ENCODE measurements around the gene DLG5. TPM values are rescaled to one million over a fixed set of nuclear protein-coding genes. Genes with fewer than 3 reads are reported as not detected.

DLG5 gene
- total and polyA plus RNA-seq, 4 donors = 1.2 to 7.1 (median 4.6) TPM

GRCh38 chr10:77843264-77843663 lies 83.3 kb downstream of the DLG5 start:
- Histone ChIP-seq H3K9me3 (ENCODE audit: control insufficient read depth in 4 of 4, low read length in 3 of 4) (no peaks in the 10 kb centered on the region), H3K4me3 (ENCODE audit: low read depth in 1 of 3, low read length in 3 of 3) (no peak overlapping the region), H3K4me1 (ENCODE audit: control insufficient read depth in 4 of 4, insufficient read depth in 4 of 4, low read length in 3 of 4) (peaks cover 0 to 6% (median 3%) of the 10 kb centered on the region in 4 donors), H3K9ac (ENCODE audit: low read depth in 1 of 2, low read length in 2 of 2) (no peak overlapping the region), H3K27ac (ENCODE audit: low read depth in 1 of 2, low read length in 2 of 2) (no peak overlapping the region), H3K27me3 (ENCODE audit: control insufficient read depth in 4 of 4, insufficient read depth in 4 of 4, low read length in 3 of 4) (no peaks in the 10 kb centered on the region), H3K36me3 (ENCODE audit: control insufficient read depth in 4 of 4, insufficient read depth in 3 of 4, low read depth in 1 of 4, low read length in 3 of 4) (peaks cover 2 to 29% (median 6%) of the 10 kb centered on the region in 4 donors)
- WGBS = 97% methylated on average over 11 of the region's 11 CpGs
- DNase-seq (ENCODE audit: low spot score) = no peak
- TF ChIP-seq, protein P1, sequence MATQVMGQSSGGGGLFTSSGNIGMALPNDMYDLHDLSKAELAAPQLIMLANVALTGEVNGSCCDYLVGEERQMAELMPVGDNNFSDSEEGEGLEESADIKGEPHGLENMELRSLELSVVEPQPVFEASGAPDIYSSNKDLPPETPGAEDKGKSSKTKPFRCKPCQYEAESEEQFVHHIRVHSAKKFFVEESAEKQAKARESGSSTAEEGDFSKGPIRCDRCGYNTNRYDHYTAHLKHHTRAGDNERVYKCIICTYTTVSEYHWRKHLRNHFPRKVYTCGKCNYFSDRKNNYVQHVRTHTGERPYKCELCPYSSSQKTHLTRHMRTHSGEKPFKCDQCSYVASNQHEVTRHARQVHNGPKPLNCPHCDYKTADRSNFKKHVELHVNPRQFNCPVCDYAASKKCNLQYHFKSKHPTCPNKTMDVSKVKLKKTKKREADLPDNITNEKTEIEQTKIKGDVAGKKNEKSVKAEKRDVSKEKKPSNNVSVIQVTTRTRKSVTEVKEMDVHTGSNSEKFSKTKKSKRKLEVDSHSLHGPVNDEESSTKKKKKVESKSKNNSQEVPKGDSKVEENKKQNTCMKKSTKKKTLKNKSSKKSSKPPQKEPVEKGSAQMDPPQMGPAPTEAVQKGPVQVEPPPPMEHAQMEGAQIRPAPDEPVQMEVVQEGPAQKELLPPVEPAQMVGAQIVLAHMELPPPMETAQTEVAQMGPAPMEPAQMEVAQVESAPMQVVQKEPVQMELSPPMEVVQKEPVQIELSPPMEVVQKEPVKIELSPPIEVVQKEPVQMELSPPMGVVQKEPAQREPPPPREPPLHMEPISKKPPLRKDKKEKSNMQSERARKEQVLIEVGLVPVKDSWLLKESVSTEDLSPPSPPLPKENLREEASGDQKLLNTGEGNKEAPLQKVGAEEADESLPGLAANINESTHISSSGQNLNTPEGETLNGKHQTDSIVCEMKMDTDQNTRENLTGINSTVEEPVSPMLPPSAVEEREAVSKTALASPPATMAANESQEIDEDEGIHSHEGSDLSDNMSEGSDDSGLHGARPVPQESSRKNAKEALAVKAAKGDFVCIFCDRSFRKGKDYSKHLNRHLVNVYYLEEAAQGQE (IDR thresholded peaks at IDR 0.05) = no peak
- no peak for TF ChIP-seq JUND (IDR thresholded peaks at IDR 0.05)
- TF ChIP-seq, protein P2, sequence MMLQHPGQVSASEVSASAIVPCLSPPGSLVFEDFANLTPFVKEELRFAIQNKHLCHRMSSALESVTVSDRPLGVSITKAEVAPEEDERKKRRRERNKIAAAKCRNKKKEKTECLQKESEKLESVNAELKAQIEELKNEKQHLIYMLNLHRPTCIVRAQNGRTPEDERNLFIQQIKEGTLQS (IDR thresholded peaks at IDR 0.05) = no peak
- no peak for TF ChIP-seq TAF1 (conservative IDR thresholded peaks at IDR 0.05)
- TF ChIP-seq, protein P3, sequence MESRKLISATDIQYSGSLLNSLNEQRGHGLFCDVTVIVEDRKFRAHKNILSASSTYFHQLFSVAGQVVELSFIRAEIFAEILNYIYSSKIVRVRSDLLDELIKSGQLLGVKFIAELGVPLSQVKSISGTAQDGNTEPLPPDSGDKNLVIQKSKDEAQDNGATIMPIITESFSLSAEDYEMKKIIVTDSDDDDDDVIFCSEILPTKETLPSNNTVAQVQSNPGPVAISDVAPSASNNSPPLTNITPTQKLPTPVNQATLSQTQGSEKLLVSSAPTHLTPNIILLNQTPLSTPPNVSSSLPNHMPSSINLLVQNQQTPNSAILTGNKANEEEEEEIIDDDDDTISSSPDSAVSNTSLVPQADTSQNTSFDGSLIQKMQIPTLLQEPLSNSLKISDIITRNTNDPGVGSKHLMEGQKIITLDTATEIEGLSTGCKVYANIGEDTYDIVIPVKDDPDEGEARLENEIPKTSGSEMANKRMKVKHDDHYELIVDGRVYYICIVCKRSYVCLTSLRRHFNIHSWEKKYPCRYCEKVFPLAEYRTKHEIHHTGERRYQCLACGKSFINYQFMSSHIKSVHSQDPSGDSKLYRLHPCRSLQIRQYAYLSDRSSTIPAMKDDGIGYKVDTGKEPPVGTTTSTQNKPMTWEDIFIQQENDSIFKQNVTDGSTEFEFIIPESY (IDR thresholded peaks at IDR 0.05) = no peak

DNA sequence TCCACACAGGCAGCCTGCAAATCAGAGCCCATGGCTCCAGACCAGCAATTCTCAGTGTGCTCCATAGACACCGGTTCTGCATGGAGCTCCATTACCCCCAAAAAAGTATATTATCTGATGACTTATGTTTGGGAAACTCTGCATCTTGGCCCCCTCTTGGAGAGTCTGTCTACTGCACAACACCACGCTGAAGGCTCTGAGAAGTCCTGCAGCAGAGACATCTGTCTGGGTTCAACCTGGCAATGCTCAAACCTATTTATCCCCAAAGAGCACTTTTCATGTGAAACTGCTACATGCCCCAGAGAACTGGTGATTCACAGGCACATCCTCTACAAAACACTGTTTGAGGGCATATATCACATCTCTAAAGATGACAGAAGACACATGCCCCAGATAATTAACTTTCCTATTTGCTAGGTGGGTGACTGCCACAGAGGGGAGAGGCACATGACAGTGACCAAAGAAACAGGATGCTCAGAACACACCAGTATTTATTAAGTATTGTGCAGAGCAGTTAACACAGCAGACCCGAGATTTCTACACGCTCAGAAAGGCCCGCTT lies 83.8 kb downstream of the DLG5 start:
- Histone ChIP-seq H3K27ac (ENCODE audit: low read depth in 1 of 2, low read length in 2 of 2) (no peak overlapping the region), H3K4me1 (ENCODE audit: control insufficient read depth in 4 of 4, insufficient read depth in 4 of 4, low read length in 3 of 4) (peaks cover 0 to 6% (median 3%) of the 10 kb centered on the region in 4 donors), H3K27me3 (ENCODE audit: control insufficient read depth in 4 of 4, insufficient read depth in 4 of 4, low read length in 3 of 4) (no peaks in the 10 kb centered on the region), H3K36me3 (ENCODE audit: control insufficient read depth in 4 of 4, insufficient read depth in 3 of 4, low read depth in 1 of 4, low read length in 3 of 4) (peaks cover 2 to 29% (median 6%) of the 10 kb centered on the region in 4 donors), H3K9me3 (ENCODE audit: control insufficient read depth in 4 of 4, low read length in 3 of 4) (no peaks in the 10 kb centered on the region), H3K9ac (ENCODE audit: low read depth in 1 of 2, low read length in 2 of 2) (no peak overlapping the region), H3K4me3 (ENCODE audit: low read depth in 1 of 3, low read length in 3 of 3) (no peak overlapping the region)
- TF ChIP-seq, protein P3 (IDR thresholded peaks at IDR 0.05) = no peak
- TF ChIP-seq FOXA1 (IDR thresholded peaks at IDR 0.05) (no peak), YY1 (IDR thresholded peaks at IDR 0.05) (no peak), FOXA2 (IDR thresholded peaks at IDR 0.05) (no peak), NR2F2 (IDR thresholded peaks at IDR 0.05) (no peak), HNF4A (conservative IDR thresholded peaks at IDR 0.05) (no peak), RXRA (IDR thresholded peaks at IDR 0.05) (no peak), TAF1 (conservative IDR thresholded peaks at IDR 0.05) (no peak), SP1 (IDR thresholded peaks at IDR 0.05) (no peak), JUND (IDR thresholded peaks at IDR 0.05) (no peak), GABPA (IDR thresholded peaks at IDR 0.05 in 1 of 2, conservative IDR thresholded peaks at IDR 0.05 in 1 of 2) (no peak), EGR1 (IDR thresholded peaks at IDR 0.05; ENCODE audit: low read depth in 2 of 2) (no peak), RAD21 (IDR thresholded peaks at IDR 0.05) (no peak)
- TF ChIP-seq, protein P1 (IDR thresholded peaks at IDR 0.05) = no peak
- TF ChIP-seq, protein P4, sequence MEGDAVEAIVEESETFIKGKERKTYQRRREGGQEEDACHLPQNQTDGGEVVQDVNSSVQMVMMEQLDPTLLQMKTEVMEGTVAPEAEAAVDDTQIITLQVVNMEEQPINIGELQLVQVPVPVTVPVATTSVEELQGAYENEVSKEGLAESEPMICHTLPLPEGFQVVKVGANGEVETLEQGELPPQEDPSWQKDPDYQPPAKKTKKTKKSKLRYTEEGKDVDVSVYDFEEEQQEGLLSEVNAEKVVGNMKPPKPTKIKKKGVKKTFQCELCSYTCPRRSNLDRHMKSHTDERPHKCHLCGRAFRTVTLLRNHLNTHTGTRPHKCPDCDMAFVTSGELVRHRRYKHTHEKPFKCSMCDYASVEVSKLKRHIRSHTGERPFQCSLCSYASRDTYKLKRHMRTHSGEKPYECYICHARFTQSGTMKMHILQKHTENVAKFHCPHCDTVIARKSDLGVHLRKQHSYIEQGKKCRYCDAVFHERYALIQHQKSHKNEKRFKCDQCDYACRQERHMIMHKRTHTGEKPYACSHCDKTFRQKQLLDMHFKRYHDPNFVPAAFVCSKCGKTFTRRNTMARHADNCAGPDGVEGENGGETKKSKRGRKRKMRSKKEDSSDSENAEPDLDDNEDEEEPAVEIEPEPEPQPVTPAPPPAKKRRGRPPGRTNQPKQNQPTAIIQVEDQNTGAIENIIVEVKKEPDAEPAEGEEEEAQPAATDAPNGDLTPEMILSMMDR (IDR thresholded peaks at IDR 0.05; ENCODE audit: low read depth, low read length, missing input control) = no peak
- TF ChIP-seq, protein P5, sequence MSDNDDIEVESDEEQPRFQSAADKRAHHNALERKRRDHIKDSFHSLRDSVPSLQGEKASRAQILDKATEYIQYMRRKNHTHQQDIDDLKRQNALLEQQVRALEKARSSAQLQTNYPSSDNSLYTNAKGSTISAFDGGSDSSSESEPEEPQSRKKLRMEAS (IDR thresholded peaks at IDR 0.05) = no peak
- DNase-seq (ENCODE audit: low spot score) = no peak
- WGBS = 94% methylated on average over 5 of the region's 5 CpGs
